ENCODE results near the gene STPG3.

- no peak for TF ChIP-seq GATA3 (IDR thresholded peaks at IDR 0.05; ENCODE audit: low read depth, low read length)
- no peak for TF ChIP-seq GATA2 (IDR thresholded peaks at IDR 0.05; ENCODE audit: low read depth, low read length)
Measured at GRCh38 chr9:137205126-137206069, 45.7 kb upstream of the STPG3 start, which contains the start of the genes NDOR1 and TMEM203.
